Suppressor macrophage treated with lipopolysaccharide for 1 hour (primary cell): Measurements from ENCODE around the gene PIR.

Experiments
- DNase-seq, 3 donors: peaks; one replicate each; pipeline ENCODE4 v3.0.0-alpha.2; 2020 to 2022

PIR gene

DNA sequence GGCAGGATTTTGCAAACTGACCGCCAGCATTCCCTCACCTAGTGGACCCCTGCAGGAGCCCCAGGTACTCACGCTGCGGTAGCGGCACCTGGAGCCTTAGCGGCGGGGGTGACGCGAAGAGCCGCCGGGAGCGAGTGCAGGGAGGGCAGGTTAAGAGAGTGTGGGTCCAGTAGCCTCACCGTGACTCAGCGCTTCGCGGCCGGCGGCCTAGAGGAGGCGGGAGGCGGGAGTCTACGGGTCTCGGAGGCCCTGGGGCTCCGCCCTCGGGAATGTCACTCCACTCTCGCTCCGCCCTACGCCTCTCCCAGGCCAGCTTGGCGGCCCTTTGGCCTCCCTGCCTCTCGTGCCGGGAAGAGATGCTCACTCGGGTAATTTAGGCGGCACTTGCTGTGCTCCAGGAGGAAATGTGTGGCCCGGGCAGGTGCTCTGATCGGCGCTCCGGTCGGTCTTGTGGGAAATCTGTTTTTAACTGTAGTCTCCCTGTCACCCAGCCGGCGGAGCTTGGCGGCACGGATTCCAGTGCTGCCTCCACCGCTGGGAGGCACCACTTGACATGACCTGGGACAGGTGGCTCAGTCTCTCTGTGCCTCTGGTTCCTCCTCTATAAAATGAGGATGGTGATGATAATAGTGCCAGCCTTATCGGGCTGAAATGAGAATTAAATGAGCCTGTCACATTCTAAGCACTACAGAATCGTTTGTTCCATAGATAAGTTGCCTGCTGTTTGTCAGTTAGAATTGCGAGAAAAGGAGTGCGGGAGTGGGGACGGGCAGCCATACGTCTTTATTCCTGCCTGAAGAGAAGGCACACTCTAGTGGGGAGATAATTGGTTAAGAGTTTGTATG, at the start of gene PIR:
TSS of gene PIR (minus strand) at position 216 of the 845 bp plus-strand sequence. CDS start 2,076 bp downstream, outside the sequence.
- DNase-seq, result peak; percentile 86 to 92 (median 86)

- no peak for DNase-seq
These were observed 37.2 kb upstream of the PIR start for GRCh38 chrX:15530318-15530717.

DNA sequence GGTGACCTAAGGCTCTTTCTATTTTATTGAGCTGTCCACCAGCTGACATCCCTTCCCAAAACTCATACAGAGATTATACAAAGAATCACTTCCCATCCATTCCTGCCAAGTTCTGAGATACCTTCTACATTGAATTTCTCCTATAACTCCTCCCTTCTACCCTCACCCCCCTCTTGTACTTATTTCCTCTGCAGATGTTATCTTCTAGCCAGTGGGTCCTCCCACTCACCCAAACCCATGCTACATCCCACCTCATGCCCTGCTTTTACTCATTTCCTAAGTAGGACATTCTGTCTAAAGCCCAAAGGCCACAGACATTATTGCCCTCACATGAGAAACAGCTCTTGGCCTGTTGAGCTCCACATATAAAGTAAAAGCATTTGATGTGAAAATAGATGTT, 36.0 kb upstream of the PIR start:
- DNase-seq, result no peak

DNA sequence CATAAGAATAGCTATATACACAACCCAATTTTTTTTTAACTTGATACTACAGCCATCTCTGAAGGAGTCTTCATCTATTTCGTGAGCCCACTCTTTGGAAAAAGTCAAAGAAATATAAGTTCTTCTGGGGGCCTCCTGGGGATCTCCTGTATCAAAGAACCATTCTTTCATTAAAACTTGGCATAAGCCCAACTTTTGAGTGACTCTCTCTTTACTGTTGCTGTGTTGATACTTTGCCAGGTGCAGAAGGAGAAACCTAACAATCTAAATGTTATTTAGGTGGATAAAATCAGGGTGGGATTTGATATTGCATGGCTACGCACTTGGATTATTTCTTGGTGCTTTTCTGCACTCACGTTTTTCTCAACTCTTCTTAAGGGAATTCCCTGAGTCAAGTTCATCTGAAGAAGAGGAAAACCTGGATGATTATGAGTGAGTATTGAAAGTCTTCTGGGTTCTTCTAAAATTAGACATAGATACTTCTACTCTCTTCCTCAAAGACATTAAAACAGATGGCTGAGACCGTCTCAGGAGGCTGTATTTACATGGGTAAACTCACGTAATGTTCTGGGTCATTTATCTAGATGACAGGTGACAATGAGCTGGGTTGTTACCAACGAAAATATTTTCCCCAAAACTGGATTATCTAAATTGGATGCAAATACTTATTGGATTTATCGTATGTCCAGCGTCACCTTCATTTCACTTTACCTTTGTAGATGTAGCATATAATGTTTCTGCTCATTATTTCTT, 32.7 kb upstream of the PIR start:
- no peak for DNase-seq

GRCh38 chrX:15524417-15524816, 31.3 kb upstream of the PIR start:
- no peak for DNase-seq

DNA sequence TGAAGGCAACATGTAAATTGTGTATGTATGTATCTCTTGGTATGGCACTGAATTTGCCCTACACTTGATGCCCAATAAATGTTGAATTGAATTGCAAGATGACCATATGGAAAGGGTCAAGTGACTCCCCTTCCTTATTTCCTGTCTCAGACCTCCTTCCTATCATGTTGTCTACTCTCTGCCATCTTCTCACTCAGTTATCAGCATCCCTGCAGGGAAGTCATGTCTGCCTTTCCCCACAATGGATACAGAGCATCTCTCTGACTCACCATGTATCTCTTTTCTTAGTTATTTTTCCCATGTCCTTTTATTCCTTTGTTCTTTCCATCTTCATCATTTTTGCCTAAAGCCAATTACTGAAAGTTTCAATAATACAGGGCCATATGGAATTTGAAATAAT, 30.0 kb upstream of the PIR start:
- no peak for DNase-seq

GRCh38 chrX:15522464-15522863, 29.3 kb upstream of the PIR start:
- DNase-seq, result no peak

- DNase-seq, result no peak
These were observed 22.8 kb upstream of the PIR start for GRCh38 chrX:15515931-15516330.

DNA sequence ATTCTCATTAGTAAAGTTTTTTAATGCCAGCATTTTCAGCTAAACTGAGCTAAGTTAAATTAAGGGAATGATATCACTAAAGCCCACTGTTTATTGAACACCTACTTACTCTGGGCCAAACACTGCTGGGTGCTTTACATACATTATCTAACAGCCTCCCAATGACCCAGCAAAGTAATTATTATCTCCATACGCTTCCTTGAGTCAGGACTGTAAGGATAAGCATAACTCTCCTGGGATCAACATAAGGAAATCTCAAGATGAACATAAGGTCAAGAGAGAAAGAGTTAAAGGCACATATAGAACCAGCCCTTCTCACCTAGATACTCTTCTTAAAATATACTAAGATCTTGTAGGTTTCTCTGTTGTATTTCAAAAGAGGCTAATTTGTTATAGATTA, 21.1 kb upstream of the PIR start:
- DNase-seq, result no peak

DNA sequence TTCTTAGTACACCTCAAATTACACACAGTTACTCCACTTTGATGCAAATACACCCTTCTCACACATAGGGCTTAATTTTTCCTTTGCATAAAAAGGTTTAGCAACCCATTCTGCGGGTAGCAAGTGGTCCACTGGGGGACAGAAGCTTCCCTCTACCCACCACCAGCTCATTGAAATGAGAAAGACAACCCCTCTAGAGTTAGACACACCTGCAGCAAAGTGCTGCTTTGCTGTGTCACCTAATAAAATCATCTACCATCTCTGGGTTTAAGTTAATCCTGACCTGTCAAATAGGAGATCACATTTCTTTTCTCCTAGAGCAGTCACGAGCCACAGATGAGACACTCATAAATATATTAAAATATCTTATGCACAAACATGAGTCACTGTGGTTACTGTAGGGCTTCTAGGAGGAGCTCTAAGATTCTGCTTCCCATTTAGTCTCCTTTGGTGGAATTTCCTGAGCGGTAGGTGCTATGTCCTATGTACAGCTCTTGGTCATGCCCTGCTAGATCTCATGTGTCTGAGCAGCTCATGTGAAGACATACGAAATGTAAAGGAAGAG, 19.4 kb upstream of the PIR start:
- DNase-seq, result peak; percentile 32 to 59 (median 46)

DNA sequence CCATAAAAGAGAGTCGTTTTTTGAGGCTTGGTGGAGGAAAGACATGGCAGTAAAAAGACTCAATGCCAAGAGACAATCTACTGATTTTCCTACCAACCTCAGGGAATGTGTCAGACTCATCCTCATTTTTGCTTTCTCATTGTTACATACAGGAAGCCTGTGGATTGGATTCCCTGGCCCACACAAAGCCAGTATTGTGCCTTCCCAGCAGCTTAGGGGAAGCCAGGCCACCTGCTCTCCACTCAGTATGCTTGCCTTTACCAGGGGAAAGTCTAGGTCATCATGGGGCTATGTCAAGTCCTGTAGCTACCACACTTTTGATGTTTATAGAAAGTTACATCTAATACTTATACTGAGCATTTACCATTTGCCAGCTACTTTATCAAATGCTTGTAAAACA, 18.4 kb upstream of the PIR start:
- peak in 1 of 3 donors; percentile 1 for DNase-seq

GRCh38 chrX:15509845-15510244, 16.7 kb upstream of the PIR start:
- DNase-seq, result no peak

DNA sequence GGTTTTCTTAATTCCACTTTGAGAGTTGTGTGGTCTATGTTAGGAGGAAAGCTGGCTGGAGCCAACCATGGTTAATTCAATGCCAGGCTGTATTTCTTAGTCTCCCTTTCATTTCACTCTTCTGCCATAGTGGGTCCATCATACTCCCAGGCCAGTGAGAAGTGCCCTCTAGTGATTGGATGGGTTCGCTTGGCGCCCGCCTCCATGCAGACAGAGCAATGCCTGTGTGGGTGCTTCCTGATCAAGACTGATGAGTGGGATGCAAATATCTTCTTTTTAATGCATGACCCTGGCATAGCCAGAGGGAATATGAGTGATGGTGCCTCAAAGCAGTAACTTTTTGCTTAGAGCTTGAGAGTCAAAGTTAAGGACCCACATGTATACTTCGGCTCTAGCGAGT, 13.9 kb upstream of the PIR start:
- DNase-seq, result no peak

DNA sequence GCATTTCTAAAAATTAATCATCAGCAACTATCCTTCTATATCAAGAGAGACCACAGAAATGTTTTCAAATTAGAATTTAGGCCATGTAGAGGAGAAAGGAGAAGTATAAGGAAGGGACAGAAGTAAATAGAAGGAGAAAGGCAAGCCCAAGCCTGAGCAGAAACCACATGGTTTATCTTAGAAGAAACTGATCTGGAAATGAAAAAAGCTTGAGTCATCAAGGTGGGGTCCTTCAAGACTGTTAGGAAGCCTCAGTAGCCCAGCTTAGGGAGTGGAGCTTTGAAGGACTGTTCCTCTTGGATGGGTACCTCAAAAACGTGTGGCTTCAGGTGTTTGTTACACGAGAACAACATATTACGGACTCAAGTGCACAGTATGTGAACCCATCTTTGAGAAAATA, 12.0 kb upstream of the PIR start:
- no peak for DNase-seq

GRCh38 chrX:15504661-15505060, 11.5 kb upstream of the PIR start:
- DNase-seq, result no peak

DNA sequence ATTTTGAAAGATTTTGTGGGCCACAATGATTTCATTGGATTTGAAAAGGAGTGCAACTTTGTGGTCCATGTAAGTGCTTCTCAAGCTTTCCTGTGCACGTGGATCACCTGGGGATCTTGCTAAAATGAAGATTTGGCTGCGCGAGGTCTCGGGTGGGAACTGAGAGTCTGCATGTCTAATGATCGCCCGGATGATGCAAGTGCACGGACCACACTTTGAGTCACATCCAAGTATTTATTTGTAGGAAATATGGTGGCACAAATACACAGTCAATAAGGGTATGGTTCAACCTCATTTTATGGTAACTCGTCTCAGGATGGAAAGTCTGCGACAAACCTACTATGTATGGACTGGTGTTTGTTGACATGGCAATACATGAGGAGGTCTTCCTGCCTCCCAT, 8.4 kb upstream of the PIR start:
- no peak for DNase-seq

GRCh38 chrX:15500497-15500966, 7.4 kb upstream of the PIR start, which contains the start of gene BMX:
Gene BMX (plus strand): TSS chrX:15500807. CDS start chrX:15508354, 7,547 bp downstream.
- DNase-seq, result peak; percentile 2 to 18 (median 9)

- DNase-seq, result no peak
These were observed 6.8 kb upstream of the PIR start for GRCh38 chrX:15499976-15500375.

GRCh38 chrX:15498741-15499140, 5.6 kb upstream of the PIR start:
- DNase-seq, result no peak

- peak; percentile 53 to 66 (median 59) for DNase-seq
These were observed 4.7 kb upstream of the PIR start for GRCh38 chrX:15497865-15498264.

DNA sequence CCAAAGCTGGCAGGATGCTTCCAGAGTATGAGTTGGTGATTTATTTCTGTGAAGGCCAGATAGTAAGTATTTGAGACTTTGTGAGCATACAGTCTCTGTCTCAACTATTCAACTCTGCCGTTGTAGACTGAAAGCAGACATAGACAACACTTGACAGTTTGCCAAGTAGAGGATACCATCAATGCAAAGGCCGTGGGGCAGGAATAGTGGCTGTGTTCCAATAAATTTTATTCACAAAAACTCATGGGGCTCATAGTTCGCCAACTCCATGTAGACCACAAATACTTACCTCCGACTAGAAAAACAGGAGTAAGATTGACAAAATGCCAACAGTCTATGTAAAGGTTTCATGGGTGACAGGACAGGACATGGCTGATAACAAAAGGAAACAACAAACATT, 3.7 kb upstream of the PIR start:
- no peak for DNase-seq

DNA sequence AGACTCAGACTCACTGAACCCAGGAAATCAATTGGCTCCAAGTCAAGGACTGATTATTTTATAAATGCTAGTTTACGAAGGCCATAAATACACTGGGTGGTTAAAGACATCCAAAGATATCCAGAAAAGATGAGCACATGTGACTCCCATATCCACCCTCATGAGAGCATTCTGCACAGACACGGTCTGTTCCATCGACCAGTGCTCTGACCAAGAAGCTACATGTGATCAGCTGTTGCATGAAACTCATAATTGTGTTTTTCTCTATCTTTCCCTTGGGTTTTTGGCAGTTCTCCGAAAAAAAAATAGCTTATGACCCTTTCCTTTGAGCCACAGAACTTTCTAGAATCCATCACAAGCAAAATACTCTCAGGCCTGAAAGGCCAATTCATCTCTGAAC, 2.7 kb upstream of the PIR start:
- DNase-seq, result no peak

DNA sequence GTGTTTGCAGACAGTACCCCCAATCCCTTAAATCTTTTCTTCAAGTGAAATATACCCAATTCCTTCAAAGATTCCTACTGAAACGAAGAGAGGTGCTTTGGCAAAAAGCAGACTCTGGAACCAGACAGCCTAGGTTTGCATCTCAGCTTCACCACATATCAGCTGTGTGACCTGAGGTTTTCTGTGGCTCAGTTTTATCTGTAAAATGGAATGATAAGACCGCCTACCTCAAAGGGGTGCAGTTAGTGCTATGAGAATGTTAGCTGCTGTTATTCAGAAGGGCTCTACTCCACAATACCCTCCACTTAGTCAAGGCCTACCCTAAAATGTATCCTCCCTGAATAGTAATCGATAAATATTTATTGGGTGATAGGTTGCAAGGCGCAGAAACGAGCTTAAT, 664 bp downstream of the PIR start:
- DNase-seq, result no peak

DNA sequence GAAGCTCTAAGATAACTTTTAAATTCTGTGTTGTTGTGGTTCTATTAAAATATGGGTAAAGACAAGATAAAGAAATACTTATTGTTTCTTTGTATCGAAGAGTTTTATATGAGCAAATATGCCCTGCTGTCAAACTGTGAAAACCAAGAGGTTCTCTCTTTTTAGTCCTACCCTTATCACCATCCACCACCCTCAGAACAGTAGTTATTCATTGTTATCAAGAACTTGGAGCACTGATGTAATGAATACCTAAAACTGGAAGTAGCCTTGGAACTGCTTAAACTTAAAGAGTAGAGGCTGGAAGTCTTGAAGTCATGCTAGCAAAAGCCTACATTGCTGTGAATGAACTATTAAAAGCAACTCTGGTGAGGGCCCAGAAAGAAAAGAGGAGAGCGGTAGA, 9.2 kb downstream of the PIR start:
- no peak for DNase-seq
